Epithelial cell of proximal tubule (primary cell): ENCODE measurements around the gene HACD3. TPM values are rescaled to one million over a fixed set of nuclear protein-coding genes. Genes with fewer than 3 reads are reported as not detected.

Experiments
- DNase-seq: peaks from one replicate; pipeline ENCODE4 v3.0.0-alpha.2; 2011; ENCODE audit warnings: low read depth
- H3K4me3 ChIP-seq: 2 replicates; pipeline ENCODE4 v1.5.1; 2011; ENCODE audit warnings: low read depth, mild to moderate bottlenecking, low read length
- CTCF ChIP-seq: conservative IDR thresholded peaks from 2 replicates; pipeline ENCODE4 v1.5.1; 2012; ENCODE audit warnings: low read depth, mild to moderate bottlenecking, low read length
- total RNA-seq: library from RNA; depleted of rRNA; stranded (reverse); fragments of >200 nt; gene quantifications from 2 replicates; pipeline ENCODE4 v1.2.3, GENCODE V29; 2015

Gene HACD3
- total RNA-seq, 1 donor from 2014 or later: 127 TPM

GRCh38 chr15:65528461-65529060 is 1.7 kb upstream of the HACD3 start:
- no peak for TF ChIP-seq CTCF
- no peak overlapping the region for H3K4me3 ChIP-seq
- no peak for DNase-seq

- TF ChIP-seq CTCF: no peak
- DNase-seq: no peak
- peak overlapping the region; percentile 90 for H3K4me3 ChIP-seq
Observed at GRCh38 chr15:65529762-65530317, 423 bp upstream of the HACD3 start.

- no peak overlapping the region for H3K4me3 ChIP-seq
- no peak for DNase-seq
- TF ChIP-seq CTCF: no peak
Observed at GRCh38 chr15:65532738-65533051, 2.4 kb downstream of the HACD3 start.

- DNase-seq: no peak
- H3K4me3 ChIP-seq: no peak overlapping the region
- no peak for TF ChIP-seq CTCF
Observed at GRCh38 chr15:65533057-65533756, 2.9 kb downstream of the HACD3 start.

GRCh38 chr15:65535192-65535591 is 4.9 kb downstream of the HACD3 start:
- DNase-seq: no peak
- H3K4me3 ChIP-seq: no peak overlapping the region
- no peak for TF ChIP-seq CTCF

GRCh38 chr15:65540314-65540713 is 10.1 kb downstream of the HACD3 start:
- no peak for DNase-seq
- no peak for TF ChIP-seq CTCF
- no peak overlapping the region for H3K4me3 ChIP-seq
